ENCODE data around the gene MYH16. TPM values are rescaled to one million over a fixed set of nuclear protein-coding genes. Genes with fewer than 3 reads are reported as not detected.
"Not testable (repeated sequence)": the region's sequence is repeated elsewhere in the genome, so short reads cannot be mapped to it uniquely, and the experiment has no call there.

The MYH16 gene
- total and polyA plus RNA-seq, 5 donors from 2014 or later, result not detected

DNA sequence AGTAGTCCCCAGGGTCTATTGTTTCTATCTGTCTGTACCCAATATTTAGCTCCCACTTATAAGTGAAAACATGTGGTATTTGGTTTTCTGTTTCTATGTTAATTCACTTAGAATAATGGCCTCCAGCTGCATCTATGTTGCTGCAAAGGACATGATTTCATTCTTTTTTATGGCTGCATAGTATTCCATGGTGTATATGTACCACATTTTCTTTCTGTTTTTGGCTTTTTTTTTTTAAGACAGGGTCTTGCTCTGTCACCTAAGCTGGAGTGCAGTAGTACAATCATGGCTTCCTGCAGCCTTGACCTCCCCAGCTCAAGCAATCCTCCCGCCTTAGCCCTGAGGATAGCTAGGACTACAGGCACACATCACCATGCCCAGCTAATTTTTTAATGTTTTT, 34.8 kb upstream of the MYH16 start:
- H3K27ac Mint-ChIP-seq; H3K36me3 Mint-ChIP-seq; H3K27me3 Mint-ChIP-seq; H3K4me1 Mint-ChIP-seq; H3K27me3 ChIP-seq (ENCODE audit: control insufficient read depth, insufficient read depth, low read length); H3K9me3 ChIP-seq (ENCODE audit: control insufficient read depth in 2 of 2, low read length in 2 of 2); H3K27ac ChIP-seq (ENCODE audit: insufficient read depth, low read length, poor library complexity, severe bottlenecking); H3K9me3 Mint-ChIP-seq; H3K36me3 ChIP-seq (ENCODE audit: control insufficient read depth, insufficient read depth, low read length); H3K4me1 ChIP-seq (ENCODE audit: control insufficient read depth, insufficient read depth, low read length, poor library complexity, severe bottlenecking); H3K4me3 Mint-ChIP-seq; DNase-seq; H3K4me3 ChIP-seq (ENCODE audit: low read depth, low read length); ATAC-seq (ENCODE audit: low read depth in 2 of 2): not testable (repeated sequence)

DNA sequence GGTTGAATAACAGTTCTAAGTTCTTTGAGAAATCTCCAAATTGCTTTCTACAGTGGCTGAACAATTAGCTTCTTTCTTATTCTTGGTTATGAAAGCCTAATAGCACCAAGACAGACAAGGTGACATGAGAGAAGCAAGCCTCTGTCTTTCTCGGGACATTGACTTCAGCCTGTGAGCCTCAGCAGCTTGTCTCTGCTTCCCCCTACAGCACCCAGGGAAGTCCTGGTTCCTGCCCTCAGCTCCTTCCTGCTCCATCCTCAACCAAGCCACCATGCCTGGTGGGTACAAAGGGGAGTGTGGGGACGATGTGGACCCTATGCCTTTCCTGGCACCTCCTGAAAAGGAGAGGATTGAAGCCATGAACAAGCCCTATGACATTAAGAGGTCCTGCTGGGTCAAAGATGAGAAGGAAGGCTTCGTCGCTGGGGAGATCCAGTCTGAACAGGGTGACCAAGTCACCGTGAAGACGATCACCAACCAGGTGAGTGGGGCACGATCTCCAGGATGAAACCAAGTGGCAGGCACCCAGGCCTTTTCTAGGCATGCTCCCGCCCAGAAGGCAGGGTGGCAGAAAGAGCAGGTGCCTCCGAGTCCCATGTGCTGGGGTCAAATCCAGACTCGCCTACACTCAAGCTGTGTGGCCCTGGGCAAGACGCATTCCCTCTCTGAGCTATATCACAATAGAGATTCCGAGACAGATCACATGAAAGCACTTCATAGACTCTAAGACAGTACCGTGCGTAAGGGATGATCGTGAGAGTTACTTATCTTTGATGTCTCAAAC, 33.9 kb upstream of the MYH16 start:
- Histone ChIP-seq H3K4me1 (ENCODE audit: control insufficient read depth, insufficient read depth, low read length, poor library complexity, severe bottlenecking) (no peaks in the 10 kb centered on the region), H3K9me3 (ENCODE audit: control insufficient read depth in 2 of 2, low read length in 2 of 2) (no peaks in the 10 kb centered on the region), H3K36me3 (ENCODE audit: control insufficient read depth, insufficient read depth, low read length) (no peaks in the 10 kb centered on the region), H3K4me3 (ENCODE audit: low read depth, low read length) (no peak overlapping the region), H3K27me3 (ENCODE audit: control insufficient read depth, insufficient read depth, low read length) (no peaks in the 10 kb centered on the region), H3K27ac (ENCODE audit: insufficient read depth, low read length, poor library complexity, severe bottlenecking) (no peak overlapping the region)
- no peaks in the 10 kb centered on the region for H3K27me3 Mint-ChIP-seq
- H3K9me3 Mint-ChIP-seq, result peaks cover 0 to 5% (median 0%) of the 10 kb centered on the region in 7 donors
- DNase-seq, result no peak
- no peak overlapping the region for H3K27ac Mint-ChIP-seq
- H3K4me1 Mint-ChIP-seq, result no peaks in the 10 kb centered on the region
- no peak overlapping the region for H3K4me3 Mint-ChIP-seq
- ATAC-seq (ENCODE audit: low read depth in 2 of 2), result no peak
- H3K36me3 Mint-ChIP-seq, result no peaks in the 10 kb centered on the region

GRCh38 chr7:99242682-99243081, 30.0 kb upstream of the MYH16 start:
- Mint-ChIP-seq H3K27ac (no peak overlapping the region), H3K4me1 (no peaks in the 10 kb centered on the region), H3K9me3 (peaks cover 0 to 5% (median 0%) of the 10 kb centered on the region in 7 donors), H3K27me3 (no peaks in the 10 kb centered on the region), H3K36me3 (no peaks in the 10 kb centered on the region), H3K4me3 (no peak overlapping the region)
- no peak overlapping the region for H3K27ac ChIP-seq (ENCODE audit: insufficient read depth, low read length, poor library complexity, severe bottlenecking)
- no peaks in the 10 kb centered on the region for H3K36me3 ChIP-seq (ENCODE audit: control insufficient read depth, insufficient read depth, low read length)
- no peaks in the 10 kb centered on the region for H3K9me3 ChIP-seq (ENCODE audit: control insufficient read depth in 2 of 2, low read length in 2 of 2)
- no peaks in the 10 kb centered on the region for H3K4me1 ChIP-seq (ENCODE audit: control insufficient read depth, insufficient read depth, low read length, poor library complexity, severe bottlenecking)
- no peaks in the 10 kb centered on the region for H3K27me3 ChIP-seq (ENCODE audit: control insufficient read depth, insufficient read depth, low read length)
- H3K4me3 ChIP-seq (ENCODE audit: low read depth, low read length), result no peak overlapping the region
- DNase-seq (no peak), ATAC-seq (ENCODE audit: low read depth in 2 of 2) (no peak)

- Mint-ChIP-seq H3K27me3 (peaks cover 2% of the 10 kb centered on the region), H3K4me3 (no peak overlapping the region), H3K36me3 (no peaks in the 10 kb centered on the region), H3K27ac (no peak overlapping the region), H3K4me1 (no peaks in the 10 kb centered on the region), H3K9me3 (no peaks in the 10 kb centered on the region)
- no peaks in the 10 kb centered on the region for H3K9me3 ChIP-seq (ENCODE audit: control insufficient read depth in 2 of 2, low read length in 2 of 2)
- ATAC-seq (ENCODE audit: low read depth in 2 of 2), result no peak
- H3K27ac ChIP-seq (ENCODE audit: insufficient read depth, low read length, poor library complexity, severe bottlenecking), result no peak overlapping the region
- no peaks in the 10 kb centered on the region for H3K27me3 ChIP-seq (ENCODE audit: control insufficient read depth, insufficient read depth, low read length)
- H3K36me3 ChIP-seq (ENCODE audit: control insufficient read depth, insufficient read depth, low read length), result no peaks in the 10 kb centered on the region
- no peak for DNase-seq
- H3K4me3 ChIP-seq (ENCODE audit: low read depth, low read length), result no peak overlapping the region
- no peaks in the 10 kb centered on the region for H3K4me1 ChIP-seq (ENCODE audit: control insufficient read depth, insufficient read depth, low read length, poor library complexity, severe bottlenecking)
Measured at GRCh38 chr7:99243751-99244337, 28.8 kb upstream of the MYH16 start.

GRCh38 chr7:99244939-99245338, 27.7 kb upstream of the MYH16 start:
- H3K36me3 ChIP-seq (ENCODE audit: control insufficient read depth, insufficient read depth, low read length), result no peaks in the 10 kb centered on the region
- H3K27ac ChIP-seq (ENCODE audit: insufficient read depth, low read length, poor library complexity, severe bottlenecking), result no peak overlapping the region
- no peaks in the 10 kb centered on the region for H3K4me1 ChIP-seq (ENCODE audit: control insufficient read depth, insufficient read depth, low read length, poor library complexity, severe bottlenecking)
- Mint-ChIP-seq H3K9me3 (no peaks in the 10 kb centered on the region), H3K27me3 (peaks cover 5% of the 10 kb centered on the region), H3K27ac (no peak overlapping the region), H3K4me3 (no peak overlapping the region), H3K36me3 (no peaks in the 10 kb centered on the region), H3K4me1 (no peaks in the 10 kb centered on the region)
- H3K4me3 ChIP-seq (ENCODE audit: low read depth, low read length), result no peak overlapping the region
- DNase-seq (no peak), ATAC-seq (ENCODE audit: low read depth in 2 of 2) (no peak)
- H3K9me3 ChIP-seq (ENCODE audit: control insufficient read depth in 2 of 2, low read length in 2 of 2), result no peaks in the 10 kb centered on the region
- H3K27me3 ChIP-seq (ENCODE audit: control insufficient read depth, insufficient read depth, low read length), result no peaks in the 10 kb centered on the region

- Histone ChIP-seq H3K4me1 (ENCODE audit: control insufficient read depth, insufficient read depth, low read length, poor library complexity, severe bottlenecking) (no peaks in the 10 kb centered on the region), H3K27ac (ENCODE audit: insufficient read depth, low read length, poor library complexity, severe bottlenecking) (no peak overlapping the region), H3K36me3 (ENCODE audit: control insufficient read depth, insufficient read depth, low read length) (no peaks in the 10 kb centered on the region), H3K9me3 (ENCODE audit: control insufficient read depth in 2 of 2, low read length in 2 of 2) (no peaks in the 10 kb centered on the region), H3K27me3 (ENCODE audit: control insufficient read depth, insufficient read depth, low read length) (no peaks in the 10 kb centered on the region), H3K4me3 (ENCODE audit: low read depth, low read length) (no peak overlapping the region)
- H3K27ac Mint-ChIP-seq, result no peak overlapping the region
- H3K9me3 Mint-ChIP-seq, result no peaks in the 10 kb centered on the region
- no peak for ATAC-seq (ENCODE audit: low read depth in 2 of 2)
- H3K4me3 Mint-ChIP-seq, result no peak overlapping the region
- no peaks in the 10 kb centered on the region for H3K36me3 Mint-ChIP-seq
- peaks cover 17% of the 10 kb centered on the region for H3K27me3 Mint-ChIP-seq
- DNase-seq, result no peak
- H3K4me1 Mint-ChIP-seq, result no peaks in the 10 kb centered on the region
Measured at GRCh38 chr7:99248391-99249095, 24.1 kb upstream of the MYH16 start.

DNA sequence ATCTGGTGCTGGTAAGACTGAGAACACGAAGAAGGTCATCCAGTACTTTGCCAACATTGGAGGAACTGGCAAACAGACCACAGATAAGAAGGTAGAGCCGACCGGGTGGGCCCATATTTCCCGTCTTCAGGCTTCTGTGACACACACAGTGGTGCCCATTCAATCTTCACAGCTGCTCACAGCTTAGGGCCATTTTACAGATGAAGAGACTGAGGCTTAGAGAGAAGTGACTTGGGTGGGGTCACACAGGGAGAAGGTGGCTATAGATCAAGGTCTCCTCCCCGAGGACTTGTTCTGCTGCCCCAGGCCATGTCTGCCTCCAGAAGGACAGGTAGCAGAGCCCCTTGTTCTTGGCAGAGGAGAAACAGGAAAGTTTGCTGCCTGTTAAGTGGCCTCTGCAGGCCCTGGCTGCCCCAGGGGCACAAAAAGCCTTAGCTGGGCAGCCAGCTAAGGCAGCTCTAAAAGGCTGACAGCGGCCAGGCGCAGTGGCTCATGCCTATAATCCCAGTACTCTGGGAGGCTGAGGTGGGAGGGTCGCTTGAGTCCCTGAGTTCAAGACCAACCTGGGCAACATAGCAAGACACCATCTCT, 22.6 kb upstream of the MYH16 start:
- Mint-ChIP-seq H3K4me3 (no peak overlapping the region), H3K9me3 (no peaks in the 10 kb centered on the region), H3K27ac (no peak overlapping the region), H3K4me1 (no peaks in the 10 kb centered on the region), H3K27me3 (peaks cover 17% of the 10 kb centered on the region), H3K36me3 (no peaks in the 10 kb centered on the region)
- Histone ChIP-seq H3K36me3 (ENCODE audit: control insufficient read depth, insufficient read depth, low read length) (no peaks in the 10 kb centered on the region), H3K4me3 (ENCODE audit: low read depth, low read length) (no peak overlapping the region), H3K27me3 (ENCODE audit: control insufficient read depth, insufficient read depth, low read length) (no peaks in the 10 kb centered on the region), H3K9me3 (ENCODE audit: control insufficient read depth in 2 of 2, low read length in 2 of 2) (no peaks in the 10 kb centered on the region), H3K4me1 (ENCODE audit: control insufficient read depth, insufficient read depth, low read length, poor library complexity, severe bottlenecking) (no peaks in the 10 kb centered on the region), H3K27ac (ENCODE audit: insufficient read depth, low read length, poor library complexity, severe bottlenecking) (no peak overlapping the region)
- DNase-seq (no peak), ATAC-seq (ENCODE audit: low read depth in 2 of 2) (no peak)
